GM19099 (cell line): ENCODE results near the gene CA10.

Source experiments
- POLR2A ChIP-seq: IDR thresholded peaks from 3 replicates; pipeline ENCODE4 v1.6.1; 2011; ENCODE audit warnings: low read depth; ENCODE audit not compliant: insufficient read length; ENCODE audit errors: extremely low read depth

Gene CA10

GRCh38 chr17:51647067-51647466 is 511.4 kb downstream of the CA10 start:
- no peak for TF ChIP-seq POLR2A

- TF ChIP-seq POLR2A = no peak
These were observed 512.0 kb downstream of the CA10 start for GRCh38 chr17:51646539-51646938.

- no peak for TF ChIP-seq POLR2A
These were observed 513.5 kb downstream of the CA10 start for GRCh38 chr17:51645056-51645455.

GRCh38 chr17:51643702-51644490 is 514.6 kb downstream of the CA10 start:
- no peak for TF ChIP-seq POLR2A

GRCh38 chr17:51642029-51642428 is 516.5 kb downstream of the CA10 start:
- no peak for TF ChIP-seq POLR2A

- no peak for TF ChIP-seq POLR2A
These were observed 518.3 kb downstream of the CA10 start for GRCh38 chr17:51640108-51640622.

GRCh38 chr17:51638971-51639370 is 519.5 kb downstream of the CA10 start:
- TF ChIP-seq POLR2A = no peak

GRCh38 chr17:51636291-51636690 is 522.2 kb downstream of the CA10 start:
- TF ChIP-seq POLR2A = no peak

GRCh38 chr17:51630101-51630671 is 528.3 kb downstream of the CA10 start:
- no peak for TF ChIP-seq POLR2A

- TF ChIP-seq POLR2A = no peak
These were observed 529.3 kb downstream of the CA10 start for GRCh38 chr17:51629232-51629631.

GRCh38 chr17:51627779-51628178 is 530.7 kb downstream of the CA10 start:
- TF ChIP-seq POLR2A = no peak

- TF ChIP-seq POLR2A = no peak
These were observed 540.0 kb downstream of the CA10 start for GRCh38 chr17:51618476-51618875.

- TF ChIP-seq POLR2A = no peak
These were observed 540.5 kb downstream of the CA10 start for GRCh38 chr17:51617986-51618385.

- TF ChIP-seq POLR2A = no peak
These were observed 545.3 kb downstream of the CA10 start for GRCh38 chr17:51613255-51613654.

GRCh38 chr17:51612692-51613091 is 545.8 kb downstream of the CA10 start:
- no peak for TF ChIP-seq POLR2A

GRCh38 chr17:51611585-51611984 is 546.9 kb downstream of the CA10 start:
- TF ChIP-seq POLR2A = no peak
